SK-N-SH treated with all-trans-retinoic acid at 6 μM for 48 hours (cell line): ENCODE data around the gene PTPRN2.

Source experiments
- ARNTL ChIP-seq: fragments of 450-650 bp; formaldehyde crosslinking; IDR thresholded peaks from 2 replicates; pipeline ENCODE4 v1.5.0; 2020; ENCODE audit warnings: low read depth, mild to moderate bottlenecking, moderate library complexity, borderline replicate concordance
- CREB5 ChIP-seq: fragments of 250-450 bp; sonication (Bioruptor Pico); IDR thresholded peaks from 2 replicates; pipeline ENCODE4 v1.5.1; 2020; ENCODE audit warnings: low read depth, mild to moderate bottlenecking, moderate library complexity
- ISL1 ChIP-seq: fragments of 250-450 bp; sonication (Bioruptor Pico); IDR thresholded peaks from 2 replicates; pipeline ENCODE4 v2.1.2; 2022; ENCODE audit warnings: mild to moderate bottlenecking, moderate library complexity
- OSR1 ChIP-seq: fragments of 250-450 bp; sonication (Bioruptor Pico); IDR thresholded peaks from 2 replicates; pipeline ENCODE4 v1.8.0; 2022; ENCODE audit warnings: moderate library complexity, mild to moderate bottlenecking, inconsistent platforms
- RARB ChIP-seq: fragments of 250-450 bp; sonication (Bioruptor Pico); IDR thresholded peaks from 2 replicates; pipeline ENCODE4 v1.8.0; 2021; ENCODE audit warnings: mild to moderate bottlenecking, moderate library complexity
- SNAI2 ChIP-seq: fragments of 250-450 bp; sonication (Bioruptor Pico); IDR thresholded peaks from 2 replicates; pipeline ENCODE4 v1.5.0; 2020; ENCODE audit warnings: mild to moderate bottlenecking, moderate library complexity
- TOX ChIP-seq: fragments of 250-450 bp; sonication (Bioruptor Pico); IDR thresholded peaks from 2 replicates; pipeline ENCODE4 v1.8.0; 2021; ENCODE audit warnings: mild to moderate bottlenecking, moderate library complexity, borderline replicate concordance
- ZFP3 ChIP-seq: fragments of 250-450 bp; sonication (Bioruptor Pico); IDR thresholded peaks from 2 replicates; pipeline ENCODE4 v1.5.0; 2020; ENCODE audit warnings: mild to moderate bottlenecking, moderate library complexity
- ZFP30 ChIP-seq: fragments of 450-650 bp; formaldehyde crosslinking; IDR thresholded peaks from 2 replicates; pipeline ENCODE4 v1.5.0; 2022; ENCODE audit warnings: mild to moderate bottlenecking, moderate library complexity
- ZNF565 ChIP-seq: fragments of 450-650 bp; formaldehyde crosslinking; conservative IDR thresholded peaks from 2 replicates; pipeline ENCODE4 v1.5.0; 2020; ENCODE audit warnings: low read depth, mild to moderate bottlenecking, moderate library complexity
- ZNF70 ChIP-seq: fragments of 450-650 bp; formaldehyde crosslinking; IDR thresholded peaks from 2 replicates; pipeline ENCODE4 v1.5.0; 2020; ENCODE audit warnings: mild to moderate bottlenecking, moderate library complexity
- ZNF8 ChIP-seq: fragments of 450-650 bp; formaldehyde crosslinking; IDR thresholded peaks from 2 replicates; pipeline ENCODE4 v1.5.0; 2020; ENCODE audit warnings: mild to moderate bottlenecking, moderate library complexity

DNA sequence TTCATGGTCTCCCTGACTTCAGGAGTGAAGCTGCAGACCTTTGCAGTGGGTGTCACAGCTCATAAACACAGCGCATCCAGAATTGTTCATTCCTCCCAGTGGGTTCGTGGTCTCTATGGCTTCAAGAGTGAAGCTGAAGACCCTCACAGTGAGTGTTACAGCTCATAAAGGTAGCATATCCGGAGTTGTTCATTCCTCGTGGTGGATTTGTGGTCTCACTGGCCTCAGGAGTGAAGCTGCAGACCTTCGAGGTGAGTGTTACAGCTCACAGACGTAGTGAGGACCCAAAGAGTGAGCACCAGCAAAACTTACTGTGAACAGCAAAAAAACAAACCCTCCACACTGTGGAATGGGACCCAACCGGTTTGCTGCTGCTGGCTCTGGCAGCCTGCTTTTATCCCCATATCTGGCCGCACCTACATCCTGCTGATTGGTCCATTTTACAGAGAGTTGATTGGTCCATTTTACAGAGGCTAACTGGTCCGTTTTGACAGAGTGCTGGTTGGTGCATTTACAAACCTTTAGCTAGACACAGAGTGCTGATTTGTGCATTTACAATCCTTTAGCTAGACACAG, 308.8 kb downstream of the PTPRN2 start:
- TF ChIP-seq RARB (CRISPR knock-in tag) (no peak), OSR1 (CRISPR knock-in tag) (no peak), SNAI2 (no peak), ZNF8 (no peak), ZFP30 (CRISPR knock-in tag) (no peak), CREB5 (CRISPR knock-in tag) (no peak), TOX (CRISPR knock-in tag) (no peak), ZNF565 (CRISPR knock-in tag) (no peak), ARNTL (no peak), ISL1 (no peak), ZFP3 (CRISPR knock-in tag) (no peak), ZNF70 (CRISPR knock-in tag) (no peak)
